COLO668 (cell line): Measurements from ENCODE around the gene TCP11.

Experiments used
- DNase-seq: peaks from one replicate; lab custom pipeline; 2025; ENCODE audit not compliant: unreplicated experiment; lab: John Stamatoyannopoulos, UW

The TCP11 gene

DNA sequence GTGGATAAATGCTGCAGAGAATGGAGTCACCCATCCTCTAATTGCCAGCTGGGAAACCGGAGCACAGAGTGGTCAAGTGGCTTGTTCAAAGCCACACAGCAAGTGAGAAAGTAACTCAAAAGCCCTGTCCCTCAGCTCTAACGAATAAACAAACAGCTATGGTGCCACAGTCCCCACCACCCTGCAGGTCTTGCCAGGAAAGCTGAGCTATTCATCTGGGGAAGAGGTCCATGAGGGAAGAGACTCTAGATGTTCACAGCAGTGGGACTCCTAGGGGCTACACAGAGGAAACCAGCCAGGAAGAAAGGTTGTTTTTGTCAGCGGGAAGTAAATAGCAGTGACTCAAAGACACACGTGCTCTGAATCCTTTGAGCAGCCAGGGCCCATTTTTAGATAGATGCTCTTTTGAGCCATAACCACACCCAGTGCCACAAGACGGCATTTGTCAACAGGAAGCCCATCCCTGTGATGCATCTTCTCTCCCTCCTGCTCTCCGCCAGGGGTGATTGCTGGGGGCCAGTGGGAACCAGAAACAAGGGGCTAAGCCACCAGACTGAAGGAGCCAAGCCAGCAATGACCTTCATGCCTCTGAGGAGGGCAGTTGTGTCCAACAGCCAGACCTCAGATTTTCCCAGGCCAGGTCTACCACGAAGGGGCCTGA lies 32.4 kb upstream of the TCP11 start:
- DNase-seq, result no peak

DNA sequence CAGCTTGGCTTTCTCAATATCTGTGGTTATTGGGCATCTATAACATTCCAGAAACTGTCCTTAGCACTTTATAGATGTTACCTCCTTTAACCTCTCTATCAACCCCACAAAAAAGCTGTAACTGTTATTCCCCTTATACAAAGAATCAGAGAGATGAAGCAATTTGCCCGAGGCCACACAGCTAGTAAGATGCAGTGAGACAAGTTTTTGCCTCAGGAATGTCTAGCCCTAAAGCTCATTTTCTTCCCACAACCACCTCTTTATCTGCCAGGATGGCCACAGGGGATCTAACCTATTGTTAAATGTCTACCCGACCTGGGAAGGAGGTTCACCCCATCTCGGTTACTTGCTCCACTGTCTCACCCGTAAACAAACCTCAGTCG lies 31.9 kb upstream of the TCP11 start:
- no peak for DNase-seq

DNA sequence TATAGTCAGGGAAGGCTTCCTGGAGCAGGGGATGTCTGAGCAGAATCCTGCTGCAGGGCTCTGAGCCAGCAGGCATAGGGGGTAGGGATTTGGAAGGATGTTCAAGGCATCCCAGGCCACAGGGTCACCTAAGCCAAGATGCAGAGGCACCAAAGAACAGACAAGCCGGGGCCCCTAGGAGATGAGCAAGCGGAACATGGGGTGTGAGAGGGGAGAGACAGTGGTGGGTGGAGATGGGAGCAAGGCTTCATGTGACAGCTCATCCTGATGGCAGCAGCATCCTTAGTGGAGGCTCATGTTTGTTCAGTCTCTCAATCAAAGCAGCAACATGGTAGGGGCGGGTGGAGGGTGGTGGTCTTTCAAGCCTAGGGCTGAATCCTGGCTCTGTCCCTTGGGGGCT lies 29.8 kb upstream of the TCP11 start:
- DNase-seq, result no peak

DNA sequence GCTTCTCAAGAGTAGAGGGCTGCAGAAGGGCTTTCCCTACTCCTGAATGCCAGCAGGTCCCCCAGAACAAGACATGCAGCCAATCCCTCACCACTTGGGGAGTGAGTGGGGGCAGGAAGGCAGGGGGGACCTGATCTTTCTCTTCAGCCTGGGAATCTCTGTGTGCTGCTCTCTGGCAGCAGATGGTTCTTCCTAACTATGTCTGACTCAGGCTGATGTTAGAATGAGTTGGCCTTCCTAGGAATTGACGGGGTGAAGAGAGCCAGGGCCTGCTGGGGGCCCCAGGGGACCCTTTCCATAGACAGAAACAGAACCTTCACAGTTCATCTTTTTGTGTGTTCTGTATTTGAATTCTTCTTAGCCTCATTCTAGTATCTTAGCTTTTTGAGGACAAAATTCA lies 29.0 kb upstream of the TCP11 start:
- no peak for DNase-seq

DNA sequence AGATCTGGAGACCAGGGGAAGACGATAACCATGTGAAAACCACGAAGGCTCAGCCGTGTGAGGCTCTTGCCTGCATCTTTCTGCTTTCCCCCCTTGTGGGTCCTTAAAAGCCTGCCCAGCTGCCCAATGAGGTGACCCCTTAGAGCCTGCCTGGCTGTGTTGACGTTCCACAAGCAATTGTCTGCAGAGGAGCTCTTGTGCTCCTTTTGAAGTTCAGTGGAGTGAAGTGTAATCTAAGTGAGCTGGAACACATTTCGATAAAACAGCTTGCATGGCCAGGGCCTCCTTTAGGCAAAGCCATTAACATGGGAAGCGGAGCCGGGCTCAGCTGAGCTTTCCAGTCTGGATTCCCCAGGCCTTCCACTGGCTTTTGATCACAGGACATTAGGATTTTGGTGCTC lies 27.3 kb upstream of the TCP11 start:
- DNase-seq, result no peak

DNA sequence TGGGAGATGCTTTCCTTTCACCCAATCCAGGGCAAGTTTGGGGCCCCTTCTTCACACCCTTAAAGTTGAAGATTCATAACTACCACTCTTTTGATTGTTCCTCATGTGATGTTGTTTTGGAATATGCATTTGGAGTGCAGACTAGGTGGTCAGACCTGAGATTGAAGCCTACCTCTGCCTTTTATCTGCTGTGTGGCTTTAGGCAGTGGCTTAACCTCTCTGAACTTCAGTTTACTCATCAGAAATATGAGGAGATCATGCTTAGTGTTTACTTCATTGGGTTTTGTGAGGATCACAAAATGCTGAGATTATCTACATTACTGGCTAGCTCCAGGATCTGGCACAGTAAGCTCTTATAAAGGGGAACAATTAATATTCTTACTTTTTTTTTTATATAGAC lies 26.4 kb upstream of the TCP11 start:
- no peak for DNase-seq

DNA sequence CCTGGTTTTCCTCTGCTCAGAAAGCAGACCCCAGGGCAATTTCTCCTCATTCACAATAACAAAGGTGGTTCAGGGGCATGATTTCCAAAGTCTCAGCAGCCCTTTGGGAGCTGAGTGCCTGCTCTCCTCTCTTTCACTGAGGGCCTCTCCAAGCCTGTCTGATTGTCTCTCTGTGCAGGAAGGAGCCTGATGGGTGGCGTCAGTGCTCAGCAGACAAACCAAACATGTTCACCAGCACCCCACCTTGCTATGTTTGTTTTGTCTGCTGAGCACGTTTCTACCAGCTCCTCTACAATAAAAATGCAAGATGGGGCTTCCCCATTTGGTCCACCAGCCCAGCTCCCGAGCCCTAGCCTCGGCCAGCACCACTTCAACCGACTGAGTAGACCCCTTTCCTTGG lies 25.4 kb upstream of the TCP11 start:
- peak; percentile 47 for DNase-seq

DNA sequence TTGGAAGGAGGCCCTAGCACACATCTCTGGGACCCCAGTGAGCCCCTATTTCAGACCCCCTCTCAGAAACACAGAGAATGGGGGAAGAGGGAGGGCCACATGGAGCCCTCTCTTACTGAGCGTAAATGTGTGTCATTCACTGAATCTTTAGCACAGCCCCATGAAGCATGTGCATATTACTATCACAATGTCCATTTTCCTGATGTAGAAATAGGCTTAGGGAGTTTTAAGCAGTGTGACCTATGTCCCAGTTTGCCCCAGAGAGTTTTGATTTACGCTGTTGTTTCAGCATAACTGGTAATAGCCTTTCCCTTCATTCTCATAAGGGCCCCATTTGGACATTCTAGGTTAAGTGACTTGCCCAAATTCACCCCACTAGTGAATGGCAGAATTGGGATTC lies 25.0 kb upstream of the TCP11 start:
- DNase-seq, result no peak

DNA sequence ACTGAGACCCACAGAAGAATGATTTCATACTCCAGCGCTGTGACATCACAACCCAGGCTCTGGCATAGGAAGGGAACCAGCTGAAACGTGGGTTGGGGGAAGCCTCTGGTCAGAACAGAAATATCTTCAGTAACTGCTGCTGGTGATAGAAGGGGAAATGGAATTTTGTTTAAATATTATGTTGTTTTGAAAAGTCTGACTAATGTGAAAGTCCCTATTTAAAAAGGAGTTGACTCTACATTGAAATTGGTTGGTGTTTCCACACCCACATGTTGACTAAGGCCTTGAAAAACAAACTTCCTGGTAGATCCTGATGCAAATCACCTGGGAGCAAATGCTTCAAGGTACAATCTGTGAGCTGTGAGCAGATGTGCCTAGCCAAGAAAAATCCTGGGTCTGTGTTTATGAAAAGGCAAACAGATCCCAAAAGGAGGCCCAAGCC lies 24.5 kb upstream of the TCP11 start:
- DNase-seq, result peak; percentile 37

DNA sequence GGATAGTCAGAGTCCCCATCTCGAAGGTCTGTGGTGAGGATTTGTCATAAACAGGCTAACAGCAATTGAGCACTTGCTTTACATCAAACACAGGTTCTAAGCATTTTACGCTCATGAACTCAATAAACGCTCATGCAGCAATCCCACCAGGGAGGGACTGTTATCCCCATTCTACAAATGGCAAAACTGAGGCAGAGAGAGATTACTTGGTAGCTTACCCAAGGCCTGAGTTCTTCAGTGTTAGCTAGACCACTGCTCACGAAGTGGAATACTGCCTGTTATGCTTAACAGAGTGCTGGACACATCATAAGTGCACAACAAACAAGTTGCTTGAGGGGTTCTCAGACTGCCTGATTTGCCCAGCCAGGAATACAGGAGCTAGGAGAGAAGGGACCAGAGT lies 23.7 kb upstream of the TCP11 start:
- no peak for DNase-seq

DNA sequence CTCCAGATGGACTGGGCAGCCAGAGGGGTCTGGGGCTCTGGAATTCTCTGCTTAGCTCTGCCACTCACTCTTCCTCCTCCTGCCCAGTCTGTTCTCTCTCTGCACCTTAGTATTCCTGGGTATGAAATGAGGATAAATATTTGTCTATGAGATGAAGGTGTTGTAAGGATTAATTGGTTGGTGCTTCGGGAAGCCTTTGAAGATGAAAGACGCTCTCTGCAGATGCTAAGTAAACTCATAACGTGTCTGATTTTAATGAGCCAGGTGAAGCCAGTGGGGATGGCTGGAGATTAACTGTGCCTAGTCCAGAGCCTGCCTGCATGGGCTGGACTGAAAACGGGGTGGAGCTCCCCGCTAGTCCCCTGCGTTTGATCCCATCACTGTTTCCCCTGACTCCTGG lies 23.1 kb upstream of the TCP11 start:
- no peak for DNase-seq

DNA sequence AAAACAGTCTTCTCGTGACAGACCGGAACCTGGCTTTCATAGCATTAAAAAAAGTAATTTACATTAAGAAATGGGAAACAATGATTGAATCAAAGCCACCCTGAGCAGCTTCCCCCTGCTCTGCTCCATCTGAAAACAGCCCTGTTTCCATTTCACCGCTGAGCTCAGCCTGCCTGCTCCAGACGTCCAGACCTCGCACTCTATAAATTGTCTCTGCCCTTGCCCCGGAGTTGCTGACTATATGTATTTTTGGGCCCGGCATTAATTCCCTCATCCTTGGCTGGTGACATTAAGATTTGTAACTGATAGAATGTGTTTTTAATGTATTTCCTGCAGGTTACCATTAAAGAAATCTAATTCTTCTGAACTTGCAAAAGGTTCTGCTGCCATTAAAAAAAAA lies 22.7 kb upstream of the TCP11 start:
- no peak for DNase-seq

DNA sequence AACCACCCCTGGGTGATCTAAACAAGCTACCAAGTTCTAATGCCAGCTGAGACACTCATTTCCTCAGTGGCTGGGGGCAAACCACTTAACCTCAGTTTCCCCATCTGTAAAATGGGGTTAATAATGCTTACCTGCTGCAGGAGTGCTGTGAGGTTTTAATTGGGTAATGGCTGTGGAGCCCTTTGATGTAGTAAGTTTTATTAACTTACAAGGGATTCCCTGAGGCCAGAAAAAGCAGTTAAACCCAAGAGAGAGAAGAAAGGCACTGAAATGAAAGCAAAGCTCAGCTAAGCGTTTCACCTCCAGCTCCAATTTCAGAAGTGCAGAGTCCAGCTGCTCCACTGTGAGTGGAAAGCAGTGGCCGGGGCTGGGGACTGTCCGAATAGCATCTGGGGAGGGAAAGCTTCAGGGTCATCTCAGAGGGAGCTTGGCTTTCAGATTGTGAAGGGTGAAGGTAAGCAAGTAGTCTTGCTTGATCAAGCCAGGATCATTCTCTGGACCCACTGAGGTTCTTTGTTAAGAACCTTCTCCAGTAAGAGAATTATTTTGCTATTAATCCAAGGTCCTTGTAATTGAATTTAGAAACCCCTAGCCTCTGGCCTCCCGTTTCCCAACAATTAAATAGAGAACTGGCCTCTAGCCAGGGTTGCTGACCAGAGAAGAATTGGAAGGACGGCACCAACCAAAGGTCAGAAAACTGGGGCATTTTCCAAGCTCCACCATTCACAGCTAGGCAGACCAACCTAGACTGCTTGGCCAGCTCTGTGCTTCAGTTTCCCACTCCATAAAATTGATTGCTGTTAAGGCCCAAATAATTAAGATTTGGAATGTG lies 20.9 kb upstream of the TCP11 start:
- DNase-seq, result no peak

DNA sequence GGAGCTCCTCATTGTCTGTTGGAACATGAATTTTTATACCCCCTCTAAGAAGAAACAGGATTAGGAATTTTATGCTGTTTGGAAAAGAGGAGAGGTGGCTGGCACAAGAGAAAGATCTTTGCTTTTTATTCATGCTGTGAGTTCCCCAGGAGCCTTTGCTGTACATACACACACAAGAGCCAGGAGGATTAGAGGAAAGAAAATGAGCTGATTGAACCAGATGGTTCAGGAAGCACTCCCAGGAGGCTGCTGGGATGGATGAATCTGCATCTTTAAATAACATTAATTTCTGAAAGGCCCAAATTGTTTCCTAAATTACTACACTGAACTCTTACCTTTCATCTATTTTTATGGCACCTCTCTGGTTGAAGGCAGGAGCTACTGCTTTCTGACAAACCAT lies 20.1 kb upstream of the TCP11 start:
- DNase-seq, result no peak

DNA sequence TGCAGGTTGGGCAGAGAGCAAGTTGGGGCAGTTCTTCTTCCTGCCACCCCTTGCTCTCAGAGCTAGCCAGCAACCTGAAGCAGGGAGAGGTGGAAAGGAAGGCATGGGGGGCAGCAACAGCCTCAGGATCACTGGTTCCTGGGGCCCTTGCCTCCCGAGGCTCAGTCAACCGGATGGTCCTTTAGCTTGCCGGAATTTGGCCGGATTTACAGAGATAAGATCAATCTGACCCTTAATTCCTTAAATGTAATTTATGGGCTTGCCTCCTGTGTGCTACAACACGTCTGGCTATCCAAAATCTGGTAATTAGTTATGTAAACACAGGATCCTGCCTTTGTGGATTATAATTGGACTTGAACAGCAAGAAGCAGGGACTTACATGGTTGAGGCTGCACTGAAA lies 19.5 kb upstream of the TCP11 start:
- DNase-seq, result no peak

DNA sequence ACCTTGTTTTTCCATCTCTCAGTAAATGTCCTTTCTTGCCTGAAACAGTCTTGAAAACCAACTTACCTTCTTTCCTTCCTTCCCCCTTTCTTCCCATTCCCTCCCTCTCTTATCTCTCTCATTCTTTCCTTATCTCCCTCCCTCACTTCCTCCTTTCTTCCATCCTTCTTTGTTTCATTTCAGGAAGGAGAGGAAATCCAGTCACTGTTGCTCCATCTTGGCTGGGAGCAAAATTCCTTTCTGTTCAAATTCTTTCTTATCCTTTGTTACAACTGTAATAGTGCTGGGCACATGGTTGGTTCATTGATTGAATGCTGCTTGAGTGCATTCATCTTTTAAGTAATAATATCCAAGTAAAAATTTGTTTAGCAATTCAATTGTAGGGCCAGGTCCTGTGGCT lies 17.4 kb upstream of the TCP11 start:
- no peak for DNase-seq

DNA sequence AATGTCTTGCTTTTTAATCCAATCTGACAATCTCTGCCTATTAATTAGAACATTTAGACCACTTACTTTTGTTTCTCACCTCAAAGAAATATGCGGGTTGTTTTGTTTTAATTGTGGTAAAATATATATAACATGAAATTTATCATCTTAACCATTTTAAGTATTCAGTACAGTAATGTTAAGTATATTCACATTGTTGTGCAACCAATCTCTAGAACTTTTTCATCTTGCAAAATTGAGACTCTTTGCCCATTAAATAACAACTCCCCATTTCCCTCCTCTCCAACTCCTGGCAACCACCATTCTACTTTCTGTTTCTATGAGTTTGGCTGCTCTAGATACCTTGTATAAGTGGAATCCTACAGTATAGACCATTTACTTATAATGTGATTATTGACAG lies 13.8 kb upstream of the TCP11 start:
- DNase-seq, result no peak

DNA sequence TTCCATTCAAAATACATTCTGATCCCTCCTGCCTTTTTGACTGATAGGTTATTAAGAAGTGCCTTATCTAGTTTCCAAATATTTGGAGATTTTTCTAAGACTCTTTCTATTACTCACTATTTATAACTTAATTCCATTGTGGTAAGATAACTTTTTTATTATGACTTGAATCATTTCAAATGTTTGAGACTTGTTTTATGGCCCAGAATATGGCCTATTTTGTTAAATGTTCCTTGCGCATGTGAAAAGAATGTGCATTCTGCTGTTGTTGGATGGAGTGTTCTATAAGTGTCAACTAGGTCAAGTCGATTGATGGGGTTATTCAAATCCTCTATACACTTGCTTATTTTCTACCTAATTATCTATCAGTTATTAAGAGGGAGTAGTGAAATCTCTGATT lies 13.1 kb upstream of the TCP11 start:
- DNase-seq, result no peak

DNA sequence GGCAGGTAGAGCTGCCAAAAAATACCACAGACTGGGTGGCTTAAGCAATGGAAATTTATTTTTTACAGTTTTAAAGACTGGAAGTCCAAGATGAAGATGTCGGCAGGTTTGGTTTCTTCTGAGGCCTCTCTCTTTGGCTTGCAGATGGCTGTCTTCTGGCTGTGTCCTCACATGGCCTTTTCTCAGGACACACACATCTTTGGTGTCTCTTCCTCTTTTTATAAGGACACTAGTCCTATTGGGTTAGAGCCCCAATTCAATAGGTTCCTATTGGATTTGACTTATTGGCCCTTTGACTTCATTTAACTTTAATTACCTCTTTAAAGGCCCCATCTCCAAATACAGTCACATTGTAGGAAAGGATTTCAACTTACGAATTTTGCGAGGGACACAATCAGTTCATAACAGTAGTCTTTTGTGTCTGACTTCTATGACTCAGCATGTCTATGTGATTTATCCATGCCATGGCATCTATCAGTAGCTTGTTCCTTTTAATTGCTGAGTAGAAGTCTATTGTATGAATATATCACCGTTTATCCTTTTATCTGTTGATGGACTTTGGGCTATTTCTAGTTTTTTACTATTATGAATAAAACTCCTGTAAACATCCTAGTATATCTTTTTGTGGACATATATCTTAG lies 11.0 kb upstream of the TCP11 start:
- no peak for DNase-seq

DNA sequence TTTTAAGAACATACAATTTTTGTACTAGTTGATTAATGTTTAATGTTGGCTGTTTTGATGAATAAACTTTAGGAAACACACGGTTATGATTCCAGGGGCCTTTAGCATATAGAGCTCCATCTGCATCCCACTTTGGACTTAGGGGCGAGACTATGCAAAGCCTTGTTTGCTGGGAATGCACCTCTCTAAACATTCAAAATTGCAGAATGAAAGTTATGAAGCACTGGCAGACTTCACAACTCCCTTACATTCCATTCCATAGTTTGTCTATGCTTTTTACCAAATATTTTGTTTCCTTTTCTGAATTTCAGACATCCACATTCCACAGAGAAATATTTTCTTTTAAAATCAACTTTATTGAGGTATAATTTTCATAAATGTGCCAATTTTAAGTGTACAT lies 10.3 kb upstream of the TCP11 start:
- DNase-seq, result no peak

DNA sequence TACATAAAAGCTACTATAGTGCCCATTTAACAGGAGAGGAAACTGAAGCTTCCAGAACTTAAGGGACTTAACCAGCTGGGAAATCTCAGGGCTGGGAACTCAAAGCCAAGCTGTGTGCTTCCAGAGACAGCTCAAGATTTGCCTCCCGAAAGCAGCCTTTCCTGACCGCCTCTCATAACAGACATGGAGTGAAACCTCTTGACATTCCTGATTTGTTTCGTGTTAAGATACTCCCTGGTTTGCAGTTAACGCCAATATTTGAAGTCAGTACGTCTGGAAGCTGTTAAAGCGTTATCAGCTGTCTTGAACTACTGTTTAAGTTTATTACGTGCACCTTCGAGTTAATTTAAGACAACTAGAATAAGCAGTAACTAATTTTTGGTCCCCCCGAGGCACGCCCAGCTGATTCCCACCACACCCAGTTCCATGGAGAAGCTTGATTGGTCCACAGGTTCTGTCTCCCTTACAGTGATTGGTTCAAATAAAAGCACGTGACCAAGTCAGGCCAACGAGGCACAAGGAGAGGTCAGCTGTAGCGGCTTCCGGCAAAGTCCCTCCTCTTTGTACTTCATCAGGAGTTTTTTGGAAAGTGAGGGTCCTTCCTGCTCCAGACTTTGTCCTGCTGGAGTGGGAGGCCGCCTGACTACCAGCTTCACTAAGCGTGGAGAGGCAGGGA lies 8.9 kb upstream of the TCP11 start:
- DNase-seq, result no peak
